Neuron (in vitro differentiated cells): Measurements from ENCODE around the gene ILKAP.

Experiments used
- H2AFZ ChIP-seq: one replicate; pipeline ENCODE4 v1.6.1; 2013; ENCODE audit warnings: low read depth, mild to moderate bottlenecking, inconsistent platforms, low read length, moderate library complexity
- H3K27me3 ChIP-seq: one replicate; pipeline ENCODE4 v1.6.1; 2013; ENCODE audit warnings: low read length; ENCODE audit not compliant: insufficient read depth
- H3K36me3 ChIP-seq: one replicate; pipeline ENCODE4 v1.6.1; 2013; ENCODE audit warnings: low read length; ENCODE audit not compliant: insufficient read depth
- H3K4me1 ChIP-seq: one replicate; pipeline ENCODE4 v1.6.1; 2013; ENCODE audit warnings: low read length; ENCODE audit not compliant: insufficient read depth
- H3K4me3 ChIP-seq: 2 replicates; pipeline ENCODE4 v1.5.1; 2013; ENCODE audit warnings: mild to moderate bottlenecking, low read length, moderate library complexity
- H3K9me3 ChIP-seq: one replicate; pipeline ENCODE4 v1.6.1; 2013; ENCODE audit warnings: low read length

Gene ILKAP

GRCh38 chr2:238132463-238133450 is 70.7 kb downstream of the ILKAP start:
- Histone ChIP-seq H3K36me3 (no peaks in the 10 kb centered on the region), H2AFZ (no peak overlapping the region), H3K4me1 (no peaks in the 10 kb centered on the region), H3K9me3 (no peaks in the 10 kb centered on the region), H3K27me3 (peaks cover 3% of the 10 kb centered on the region), H3K4me3 (no peak overlapping the region)

GRCh38 chr2:238131761-238132462 is 71.6 kb downstream of the ILKAP start:
- Histone ChIP-seq H2AFZ (no peak overlapping the region), H3K27me3 (peaks cover 3% of the 10 kb centered on the region), H3K9me3 (no peaks in the 10 kb centered on the region), H3K4me1 (no peaks in the 10 kb centered on the region), H3K36me3 (no peaks in the 10 kb centered on the region), H3K4me3 (no peak overlapping the region)

GRCh38 chr2:238130696-238131628 is 72.5 kb downstream of the ILKAP start:
- Histone ChIP-seq H3K27me3 (peaks cover 3% of the 10 kb centered on the region), H3K9me3 (no peaks in the 10 kb centered on the region), H3K4me1 (no peaks in the 10 kb centered on the region), H3K4me3 (no peak overlapping the region), H3K36me3 (no peaks in the 10 kb centered on the region), H2AFZ (no peak overlapping the region)

- Histone ChIP-seq H3K27me3 (peaks cover 3% of the 10 kb centered on the region), H3K9me3 (no peaks in the 10 kb centered on the region), H3K4me1 (no peaks in the 10 kb centered on the region), H3K4me3 (no peak overlapping the region), H3K36me3 (no peaks in the 10 kb centered on the region), H2AFZ (no peak overlapping the region)
Measured at GRCh38 chr2:238130111-238130695, 73.3 kb downstream of the ILKAP start.

- Histone ChIP-seq H3K4me3 (no peak overlapping the region), H3K9me3 (no peaks in the 10 kb centered on the region), H2AFZ (no peak overlapping the region), H3K36me3 (no peaks in the 10 kb centered on the region), H3K4me1 (no peaks in the 10 kb centered on the region), H3K27me3 (no peaks in the 10 kb centered on the region)
Measured at GRCh38 chr2:238129166-238130010, 74.1 kb downstream of the ILKAP start.

GRCh38 chr2:238128534-238129001 is 74.9 kb downstream of the ILKAP start:
- Histone ChIP-seq H3K4me3 (no peak overlapping the region), H3K36me3 (no peaks in the 10 kb centered on the region), H3K27me3 (no peaks in the 10 kb centered on the region), H3K4me1 (no peaks in the 10 kb centered on the region), H3K9me3 (no peaks in the 10 kb centered on the region), H2AFZ (no peak overlapping the region)

GRCh38 chr2:238128061-238128440 is 75.4 kb downstream of the ILKAP start:
- Histone ChIP-seq H3K36me3 (no peaks in the 10 kb centered on the region), H3K27me3 (no peaks in the 10 kb centered on the region), H2AFZ (no peak overlapping the region), H3K4me1 (no peaks in the 10 kb centered on the region), H3K9me3 (no peaks in the 10 kb centered on the region), H3K4me3 (no peak overlapping the region)

- peaks cover 4% of the 10 kb centered on the region for H3K27me3 ChIP-seq
- no peak overlapping the region for H3K4me3 ChIP-seq
- H2AFZ ChIP-seq: no peak overlapping the region
- H3K4me1 ChIP-seq: no peaks in the 10 kb centered on the region
- H3K36me3 ChIP-seq: no peaks in the 10 kb centered on the region
- no peaks in the 10 kb centered on the region for H3K9me3 ChIP-seq
Measured at GRCh38 chr2:238127165-238128060, 76.1 kb downstream of the ILKAP start.

GRCh38 chr2:238126775-238127164 is 76.7 kb downstream of the ILKAP start:
- Histone ChIP-seq H3K4me1 (no peaks in the 10 kb centered on the region), H3K4me3 (no peak overlapping the region), H3K27me3 (peaks cover 4% of the 10 kb centered on the region), H3K9me3 (no peaks in the 10 kb centered on the region), H2AFZ (no peak overlapping the region), H3K36me3 (no peaks in the 10 kb centered on the region)

- no peak overlapping the region for H2AFZ ChIP-seq
- H3K9me3 ChIP-seq: no peaks in the 10 kb centered on the region
- H3K4me3 ChIP-seq: no peak overlapping the region
- H3K4me1 ChIP-seq: no peaks in the 10 kb centered on the region
- H3K27me3 ChIP-seq: peaks cover 4% of the 10 kb centered on the region
- H3K36me3 ChIP-seq: no peaks in the 10 kb centered on the region
Measured at GRCh38 chr2:238126338-238126737, 77.2 kb downstream of the ILKAP start.
